Activated B cell treated with CpG ODN at 0.5 μM for 24 hours (primary cell): ENCODE results near the gene PLA2G2F. TPM values are rescaled to one million over a fixed set of nuclear protein-coding genes. Genes with fewer than 3 reads are reported as not detected.

Source experiments
- ATAC-seq: fragments of 200-7000 bp; cut with Tn5 transposase; one replicate; pipeline ENCODE4 v1.10.0; 2021; ENCODE audit warnings: low read depth, mild to moderate bottlenecking, moderate library complexity
- CTCF ChIA-PET: fragments of 350-600 bp; sonication (Branson Sonifier 250); formaldehyde crosslinking; loops from one replicate; lab custom pipeline; 2021; ENCODE audit warnings: antibody characterized with exemption; lab: Charles Lee
- POLR2A ChIA-PET: fragments of 350-600 bp; sonication (Branson Sonifier 250); formaldehyde crosslinking; loops from one replicate; lab custom pipeline; 2021; ENCODE audit warnings: antibody characterized with exemption; lab: Charles Lee
- DNase-seq: peaks from one replicate; pipeline ENCODE4 v3.0.0; 2022
- H3K27ac Mint-ChIP-seq: one replicate; pipeline ENCODE4 v1.8.0; 2020; ENCODE audit warnings: mixed read lengths
- H3K27me3 Mint-ChIP-seq: one replicate; pipeline ENCODE4 v1.8.0; 2021; ENCODE audit warnings: mixed read lengths
- H3K36me3 Mint-ChIP-seq: one replicate; pipeline ENCODE4 v1.8.0; 2021; ENCODE audit warnings: low read depth, mixed read lengths
- H3K4me1 Mint-ChIP-seq: one replicate; pipeline ENCODE4 v1.8.0; 2021; ENCODE audit warnings: mixed read lengths
- H3K4me3 Mint-ChIP-seq: one replicate; pipeline ENCODE4 v1.8.0; 2020; ENCODE audit warnings: mild to moderate bottlenecking, mixed read lengths
- H3K9me3 Mint-ChIP-seq: one replicate; pipeline ENCODE4 v1.8.0; 2020; ENCODE audit warnings: mixed read lengths
- intact Hi-C: fragments of 100-400 bp; cut with micrococcal nuclease; formaldehyde crosslinking; loops from one replicate; pipeline ENCODE4 v1.15.1; 2024
- total RNA-seq: library from RNA; stranded (reverse); gene quantifications from 2 replicates; pipeline ENCODE4 v1.2.3, GENCODE V29; 2022
- TF ChIP-seq, protein P1 (sequence below): fragments of 200-600 bp; IDR thresholded peaks from one replicate; pipeline ENCODE4 v1.8.0; 2022; ENCODE audit warnings: antibody characterized with exemption, mild to moderate bottlenecking

Gene PLA2G2F
- total RNA-seq, 1 donor from 2014 or later = not detected

DNA sequence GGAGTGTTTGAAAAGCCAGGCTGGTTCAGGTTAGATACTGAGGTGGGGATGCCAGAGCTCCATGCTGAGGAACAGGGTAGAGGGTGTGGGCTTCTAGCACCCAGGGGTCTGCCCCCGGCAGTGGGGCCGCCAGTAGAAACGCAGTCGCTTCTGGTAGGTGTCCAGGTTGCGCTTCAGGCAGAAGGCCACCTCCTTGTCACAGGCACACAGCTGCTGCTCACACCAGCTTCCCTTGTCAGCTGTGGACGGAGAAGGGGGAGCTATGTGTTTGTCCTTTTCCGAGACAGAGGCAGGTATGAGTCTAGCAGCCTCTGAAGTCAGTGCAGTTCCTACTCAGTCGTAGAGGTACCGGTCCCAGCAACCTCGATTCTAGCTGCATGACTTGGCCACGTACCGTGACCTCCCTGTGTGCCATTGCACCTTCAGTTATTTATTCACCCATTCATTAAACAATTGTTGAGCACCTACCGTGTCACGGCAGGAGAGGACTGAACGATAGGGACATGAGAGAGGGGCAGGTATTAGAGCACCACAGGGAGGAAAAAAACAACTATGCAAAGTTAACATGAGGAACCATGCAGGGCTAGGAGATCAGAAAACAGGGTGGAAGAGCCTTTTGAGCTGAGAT, 25.0 kb upstream of the PLA2G2F start:
- ChIA-PET POLR2A (no interaction called here), CTCF (no interaction called here)
- H3K4me1 Mint-ChIP-seq = peaks cover 21% of the 10 kb centered on the region
- intact Hi-C loops = no loop called here
- no peaks in the 10 kb centered on the region for H3K36me3 Mint-ChIP-seq
- DNase-seq (no peak), ATAC-seq (no peak)
- no peaks in the 10 kb centered on the region for H3K9me3 Mint-ChIP-seq
- H3K4me3 Mint-ChIP-seq = no peak overlapping the region
- TF ChIP-seq, protein P1, sequence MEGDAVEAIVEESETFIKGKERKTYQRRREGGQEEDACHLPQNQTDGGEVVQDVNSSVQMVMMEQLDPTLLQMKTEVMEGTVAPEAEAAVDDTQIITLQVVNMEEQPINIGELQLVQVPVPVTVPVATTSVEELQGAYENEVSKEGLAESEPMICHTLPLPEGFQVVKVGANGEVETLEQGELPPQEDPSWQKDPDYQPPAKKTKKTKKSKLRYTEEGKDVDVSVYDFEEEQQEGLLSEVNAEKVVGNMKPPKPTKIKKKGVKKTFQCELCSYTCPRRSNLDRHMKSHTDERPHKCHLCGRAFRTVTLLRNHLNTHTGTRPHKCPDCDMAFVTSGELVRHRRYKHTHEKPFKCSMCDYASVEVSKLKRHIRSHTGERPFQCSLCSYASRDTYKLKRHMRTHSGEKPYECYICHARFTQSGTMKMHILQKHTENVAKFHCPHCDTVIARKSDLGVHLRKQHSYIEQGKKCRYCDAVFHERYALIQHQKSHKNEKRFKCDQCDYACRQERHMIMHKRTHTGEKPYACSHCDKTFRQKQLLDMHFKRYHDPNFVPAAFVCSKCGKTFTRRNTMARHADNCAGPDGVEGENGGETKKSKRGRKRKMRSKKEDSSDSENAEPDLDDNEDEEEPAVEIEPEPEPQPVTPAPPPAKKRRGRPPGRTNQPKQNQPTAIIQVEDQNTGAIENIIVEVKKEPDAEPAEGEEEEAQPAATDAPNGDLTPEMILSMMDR = no peak
- H3K27me3 Mint-ChIP-seq = no peaks in the 10 kb centered on the region
- no peak overlapping the region for H3K27ac Mint-ChIP-seq

DNA sequence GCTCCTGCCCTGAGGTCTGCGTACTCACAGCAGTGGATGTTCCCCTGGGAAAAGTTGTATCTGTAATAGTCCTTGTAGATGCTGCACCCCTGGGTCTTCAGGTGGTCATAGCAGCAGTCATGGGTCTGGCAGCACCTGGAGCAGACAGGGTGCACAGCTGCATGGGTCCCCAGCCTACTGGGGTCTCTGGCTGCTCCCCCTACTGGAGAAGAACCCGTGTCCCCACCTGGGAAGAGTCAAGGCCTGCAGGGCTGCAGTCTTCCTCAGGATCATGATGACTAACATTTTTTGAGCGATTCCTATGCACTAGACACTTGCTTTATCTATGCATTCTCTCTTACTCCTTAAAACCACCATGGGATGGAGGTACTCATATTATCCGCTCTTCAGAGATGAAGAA, 23.6 kb upstream of the PLA2G2F start:
- DNase-seq = no peak
- Mint-ChIP-seq H3K36me3 (no peaks in the 10 kb centered on the region), H3K27me3 (no peaks in the 10 kb centered on the region), H3K4me1 (peaks cover 34% of the 10 kb centered on the region), H3K4me3 (no peak overlapping the region), H3K27ac (no peak overlapping the region), H3K9me3 (no peaks in the 10 kb centered on the region)
- ChIA-PET CTCF (no interaction called here), POLR2A (no interaction called here)
- TF ChIP-seq, protein P1 = no peak
- ATAC-seq = no peak
- intact Hi-C loops = no loop called here

DNA sequence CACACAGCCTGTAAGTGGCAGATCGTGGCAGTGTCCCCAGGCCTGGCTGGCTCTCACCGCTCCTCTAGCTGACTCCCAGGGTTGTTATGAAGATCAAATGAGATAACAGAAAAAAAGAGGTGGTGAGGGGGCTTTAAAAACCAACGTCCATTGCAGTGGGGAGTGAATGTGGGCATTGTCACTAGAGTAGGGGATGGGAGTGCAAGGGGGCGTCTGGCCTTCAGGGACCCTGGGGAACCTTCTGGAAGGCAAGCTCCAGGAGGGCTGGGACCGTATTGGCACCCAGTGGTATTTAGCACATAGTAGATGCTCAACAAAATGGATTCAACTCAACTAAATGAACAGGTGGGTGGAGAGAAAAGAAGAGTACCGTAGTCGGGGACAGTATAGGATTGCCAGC, 23.2 kb upstream of the PLA2G2F start:
- ChIA-PET POLR2A (no interaction called here), CTCF (no interaction called here)
- H3K36me3 Mint-ChIP-seq = no peaks in the 10 kb centered on the region
- H3K27me3 Mint-ChIP-seq = no peaks in the 10 kb centered on the region
- H3K27ac Mint-ChIP-seq = no peak overlapping the region
- H3K9me3 Mint-ChIP-seq = no peaks in the 10 kb centered on the region
- ATAC-seq (no peak), DNase-seq (no peak)
- intact Hi-C loops = no loop called here
- no peak overlapping the region for H3K4me3 Mint-ChIP-seq
- peaks cover 38% of the 10 kb centered on the region for H3K4me1 Mint-ChIP-seq
- TF ChIP-seq, protein P1 = no peak

DNA sequence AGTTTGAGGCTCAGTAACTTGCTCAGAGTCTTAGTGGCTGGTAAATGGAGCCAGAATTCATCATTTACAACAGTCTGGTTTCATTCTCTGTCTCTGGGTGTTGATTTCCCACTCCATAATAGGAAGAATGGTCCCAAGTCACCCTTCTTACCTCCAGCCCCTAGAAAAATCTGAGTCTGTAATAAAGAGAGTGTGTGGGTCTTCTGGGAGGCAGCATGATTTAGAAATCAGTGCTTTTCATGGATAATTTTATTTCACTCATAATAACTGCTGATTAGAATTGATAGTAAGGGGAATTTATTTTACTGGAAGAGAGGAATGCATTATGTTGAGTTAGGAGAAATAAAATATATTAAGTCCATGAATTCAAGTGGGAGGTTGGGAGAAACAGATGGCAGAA, 21.9 kb upstream of the PLA2G2F start:
- ChIA-PET POLR2A (interaction anchor here (0.6 kb wide), 1 partner anchor 95 kb away, joined by 8 read pairs; no protein-coding TSS in a partner anchor), CTCF (no interaction called here)
- no peaks in the 10 kb centered on the region for H3K27me3 Mint-ChIP-seq
- ATAC-seq (no peak), DNase-seq (no peak)
- no peak overlapping the region for H3K27ac Mint-ChIP-seq
- H3K9me3 Mint-ChIP-seq = no peaks in the 10 kb centered on the region
- H3K4me3 Mint-ChIP-seq = no peak overlapping the region
- no peaks in the 10 kb centered on the region for H3K36me3 Mint-ChIP-seq
- peaks cover 46% of the 10 kb centered on the region for H3K4me1 Mint-ChIP-seq
- TF ChIP-seq, protein P1 = no peak
- intact Hi-C loops = no loop called here

DNA sequence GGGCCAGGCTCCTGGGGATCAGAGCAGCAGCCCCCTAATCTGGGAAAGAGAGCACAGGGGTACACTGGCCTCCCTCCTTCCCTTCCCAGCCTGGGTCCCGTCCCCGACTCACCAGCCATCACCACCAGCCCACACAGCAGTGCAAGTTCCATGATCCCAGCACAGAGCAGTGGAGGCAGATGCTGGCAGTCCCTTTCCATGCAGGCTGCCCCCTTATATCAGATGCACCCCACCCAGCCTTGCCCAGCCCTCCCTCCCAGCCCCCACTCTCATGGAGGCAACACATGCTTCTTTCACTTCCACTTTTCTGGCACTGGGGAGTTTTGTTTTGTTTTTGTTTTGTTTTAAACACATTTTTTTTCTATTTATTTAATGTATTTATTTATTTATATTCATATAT, 19.8 kb upstream of the PLA2G2F start, which contains the start of gene PLA2G2D:
Gene PLA2G2D (minus strand): TSS at position 190 of the 400 bp plus-strand sequence. CDS start 38 bp downstream, at position 152.
- Mint-ChIP-seq H3K4me1 (peaks cover 63% of the 10 kb centered on the region), H3K27ac (peak within 1 kb of the TSS; percentile 84), H3K4me3 (peak within 1 kb of the TSS; percentile 60), H3K9me3 (no peaks in the 10 kb centered on the region), H3K36me3 (no peaks in the 10 kb centered on the region), H3K27me3 (no peaks in the 10 kb centered on the region)
- CTCF ChIA-PET = no interaction called here
- DNase-seq = no peak
- no peak for ATAC-seq
- TF ChIP-seq, protein P1 = no peak
- POLR2A ChIA-PET = interaction anchor here (0.7 to 1.6 kb wide), 2 partner anchors 52 to 515 kb away, joined by 4 to 16 read pairs; no protein-coding TSS in a partner anchor
- intact Hi-C loops = no loop called here
